Erythroblast (primary cell): ENCODE data around the gene TGFBR2.

ENCODE experiments used
- DNase-seq, 2 experiments: peaks; one replicate each; lab custom pipeline; 2025; lab: John Stamatoyannopoulos, UW
- GATA1 ChIP-seq: IDR thresholded peaks from 2 replicates; pipeline ENCODE4 v1.6.1; 2011; ENCODE audit warnings: low read depth, mild to moderate bottlenecking, control low read depth, low read length, moderate library complexity
- POLR2A ChIP-seq: IDR thresholded peaks from 2 replicates; pipeline ENCODE4 v1.6.1; 2011; ENCODE audit warnings: mild to moderate bottlenecking, low read length

The TGFBR2 gene

GRCh38 chr3:30608598-30608947 is 2.2 kb downstream of the TGFBR2 start:
- TF ChIP-seq POLR2A (no peak), GATA1 (no peak)

GRCh38 chr3:30609930-30610701 is 3.7 kb downstream of the TGFBR2 start:
- TF ChIP-seq GATA1 (no peak), POLR2A (no peak)
- DNase-seq, result no peak

More at GRCh38 chr3:30608598-30608947, 2.2 kb downstream of the TGFBR2 start:
- no peak for DNase-seq

GRCh38 chr3:30610702-30611368 is 4.4 kb downstream of the TGFBR2 start:
- DNase-seq, result no peak
- TF ChIP-seq POLR2A, result no peak
- TF ChIP-seq GATA1, result no peak

- TF ChIP-seq POLR2A (no peak), GATA1 (no peak)
- DNase-seq, result no peak
These were observed 5.4 kb downstream of the TGFBR2 start for GRCh38 chr3:30611613-30612436.

- TF ChIP-seq POLR2A (no peak), GATA1 (no peak)
- peak in 1 of 2 experiments; percentile 3 for DNase-seq
These were observed 6.2 kb downstream of the TGFBR2 start for GRCh38 chr3:30612437-30613132.

GRCh38 chr3:30613133-30613825 is 6.9 kb downstream of the TGFBR2 start:
- no peak for DNase-seq
- TF ChIP-seq POLR2A (no peak), GATA1 (no peak)

GRCh38 chr3:30614373-30614772 is 8.0 kb downstream of the TGFBR2 start:
- TF ChIP-seq GATA1 (no peak), POLR2A (no peak)
- no peak for DNase-seq

- TF ChIP-seq GATA1 (no peak), POLR2A (no peak)
- no peak for DNase-seq
These were observed 8.5 kb downstream of the TGFBR2 start for GRCh38 chr3:30614943-30615342.

GRCh38 chr3:30615615-30616346 is 9.4 kb downstream of the TGFBR2 start:
- no peak for DNase-seq
- no peak for TF ChIP-seq GATA1
- no peak for TF ChIP-seq POLR2A

GRCh38 chr3:30616347-30617027 is 10.1 kb downstream of the TGFBR2 start:
- no peak for DNase-seq
- TF ChIP-seq POLR2A (no peak), GATA1 (no peak)

- TF ChIP-seq GATA1 (no peak), POLR2A (no peak)
- DNase-seq, result no peak
These were observed 10.7 kb downstream of the TGFBR2 start for GRCh38 chr3:30617069-30617468.

- DNase-seq, result no peak
- TF ChIP-seq POLR2A (no peak), GATA1 (no peak)
These were observed 11.3 kb downstream of the TGFBR2 start for GRCh38 chr3:30617653-30618052.

- no peak for TF ChIP-seq GATA1
- no peak for TF ChIP-seq POLR2A
- DNase-seq, result no peak
These were observed 12.1 kb downstream of the TGFBR2 start for GRCh38 chr3:30618526-30618925.
